Heart right ventricle (tissue), 16 donors: Measurements from ENCODE around the gene TBC1D9. TPM values are rescaled to one million over a fixed set of nuclear protein-coding genes. Genes with fewer than 3 reads are reported as not detected.

Experiments
- ATAC-seq, 8 donors: fragments of 200-7000 bp; cut with Tn5 transposase; one replicate each; pipeline ENCODE4 v1.9.1; 2020; ENCODE audit warnings: mild to moderate bottlenecking in 8 of 8, moderate library complexity in 8 of 8, moderate number of reproducible peaks in 1 of 8
- DNase-seq, 2 donors: peaks; one replicate each; pipeline ENCODE4 v3.0.0-alpha.2; 2020
- H3K27ac ChIP-seq, 10 donors: fragments of 200-600 bp; sonication (generic) in 2 of 10; one replicate each; pipeline versions ENCODE4 v1.5.0 to v1.8.0; 2020 to 2022; ENCODE audit warnings: mild to moderate bottlenecking in 3 of 10
- H3K27me3 ChIP-seq, 7 donors: fragments of 200-600 bp; one replicate each; pipeline ENCODE4 v1.8.0; 2021 to 2022; ENCODE audit warnings: mild to moderate bottlenecking in 2 of 7
- H3K36me3 ChIP-seq, 9 donors: fragments of 200-600 bp; sonication (generic) in 1 of 9; one replicate each; pipeline versions ENCODE4 v1.5.0 to v1.8.0; 2020 to 2022; ENCODE audit warnings: mild to moderate bottlenecking in 2 of 9
- H3K4me1 ChIP-seq, 9 donors: fragments of 200-600 bp; sonication (generic) in 1 of 9; one replicate each; pipeline versions ENCODE4 v1.5.0 to v1.8.0; 2020 to 2022; ENCODE audit warnings: mild to moderate bottlenecking in 4 of 9
- H3K4me3 ChIP-seq, 10 donors: fragments of 200-600 bp; sonication (generic) in 2 of 10; one replicate each; pipeline versions ENCODE4 v1.5.0 to v1.8.0; 2020 to 2022; ENCODE audit warnings: mild to moderate bottlenecking in 7 of 10, moderate library complexity in 2 of 10
- H3K9me3 ChIP-seq, 11 donors: fragments of 200-600 bp in 10 of 11; sonication (generic) in 2 of 11; one replicate each; pipeline versions ENCODE4 v1.5.0 to v1.8.0; 2013 to 2022; ENCODE audit warnings: mild to moderate bottlenecking in 2 of 11, control low read depth in 1 of 11, moderate library complexity in 1 of 11
- WGBS, 2 donors: extraction: QIAGEN DNeasy Blood & Tissue Kit; methylation state at CpG; one replicate each; pipeline ENCODE4 v1.1.7; 2013; ENCODE audit warnings: inconsistent platforms in 1 of 2; 5-methylcytosine and 5-hydroxymethylcytosine counted together
- intact Hi-C, 10 donors: fragments of 100-400 bp; cut with DNase I; formaldehyde crosslinking; loops; one replicate each; pipeline versions ENCODE4 v1.11.1 to v1.14.2; 2022
- polyA plus RNA-seq, 2 donors: library from polyadenylated mRNA; stranded (reverse); fragments of 200-250 nt; gene quantifications; one replicate each; pipeline ENCODE4 v1.2.3, GENCODE V29; 2013
- total RNA-seq, 10 donors: library from RNA; stranded (reverse); fragmentation: NEBNext Ultra II Directional in 3 of 10; extraction: Animal tissue kit (Norgen Biotek cat#: 25700) in 3 of 10; gene quantifications; one replicate each; pipeline versions ENCODE4 v1.2.1 to v1.2.4, GENCODE V29; 2021 to 2023
- TF ChIP-seq, protein P1 (sequence below), 9 donors: fragments of 200-600 bp; sonication (generic) in 2 of 9; IDR thresholded peaks; one replicate each; pipeline versions ENCODE4 v1.5.0 to v1.8.0; 2021 to 2022; ENCODE audit warnings: antibody characterized with exemption in 9 of 9, mild to moderate bottlenecking in 5 of 9, moderate library complexity in 1 of 9
- donor health status: Arrhythmogenic right ventricular cardiomyopathy.
- donor health status: ischemic (EF 13 %, LVEDD 7.1; RV severe dilation, severe dysfunction).
- donor health status: healthy with polysubstance abuse.
- donor health status: DM: no; HTN: yes; CAD: no.
- donor health status: DM: no; HTN: no; CAD: no.
- donor health status: ischemic (EF 25% LVEDD 6.9; RV normal size, moderate dysfunction).
- donor health status: ischemic (EF 25% LVEDD 5.7; RV mildly dilated, moderate dysfunction).
- donor health status: healthy.
- donor health status: DM: yes; HTN: yes; CAD: no.
- donor health status: Ischemic cardiomyopathy.
- donor health status: ischemic (EF 35%, LVEDD 5.7; RV mildly dilated, moderate dysfunction).
- donor health status: nonischemic (EF 11% LVEDD 7.7; RV severe dilation, severe dysfunction).
- donor health status: DM: yes; HTN: yes; CAD: no.
- donor health status: PGD.
- donor health status: ischemic (EF 29% LVEDD 5.4; RV normal size, mild dysfunction).
- donor health status: nonischemic (EF 23%, LVEDD 6.1; RV moderate dilation, normal function).

The TBC1D9 gene
- total and polyA plus RNA-seq, 12 donors, result 4.4 to 20.3 (median 14.4) TPM

DNA sequence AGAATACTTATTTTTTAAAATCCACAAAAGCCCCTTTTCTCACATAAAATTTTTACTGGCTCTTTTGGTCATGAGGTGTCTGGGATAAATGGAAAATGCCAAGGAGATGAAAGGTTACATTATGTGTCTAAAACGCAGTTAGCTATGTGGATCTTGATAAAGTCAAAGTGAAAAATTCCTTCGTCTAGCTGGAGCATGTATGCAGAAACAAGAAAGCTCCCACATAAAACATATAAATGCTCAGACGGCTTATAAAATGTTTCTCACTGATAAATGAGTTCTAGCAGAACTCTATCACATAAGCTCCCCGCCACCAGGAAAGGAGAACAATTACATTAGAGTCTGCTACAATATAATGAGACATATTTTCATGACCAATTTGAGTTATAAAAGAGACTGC lies 83.8 kb downstream of the TBC1D9 start:
- DNase-seq (no peak), ATAC-seq (no peak)
- Histone ChIP-seq H3K9me3 (no peaks in the 10 kb centered on the region), H3K36me3 (peaks cover 0 to 96% (median 33%) of the 10 kb centered on the region in 9 donors), H3K27me3 (no peaks in the 10 kb centered on the region), H3K4me3 (no peak overlapping the region), H3K4me1 (peaks cover 0 to 2% (median 0%) of the 10 kb centered on the region in 9 donors), H3K27ac (no peak overlapping the region)
- TF ChIP-seq, protein P1, sequence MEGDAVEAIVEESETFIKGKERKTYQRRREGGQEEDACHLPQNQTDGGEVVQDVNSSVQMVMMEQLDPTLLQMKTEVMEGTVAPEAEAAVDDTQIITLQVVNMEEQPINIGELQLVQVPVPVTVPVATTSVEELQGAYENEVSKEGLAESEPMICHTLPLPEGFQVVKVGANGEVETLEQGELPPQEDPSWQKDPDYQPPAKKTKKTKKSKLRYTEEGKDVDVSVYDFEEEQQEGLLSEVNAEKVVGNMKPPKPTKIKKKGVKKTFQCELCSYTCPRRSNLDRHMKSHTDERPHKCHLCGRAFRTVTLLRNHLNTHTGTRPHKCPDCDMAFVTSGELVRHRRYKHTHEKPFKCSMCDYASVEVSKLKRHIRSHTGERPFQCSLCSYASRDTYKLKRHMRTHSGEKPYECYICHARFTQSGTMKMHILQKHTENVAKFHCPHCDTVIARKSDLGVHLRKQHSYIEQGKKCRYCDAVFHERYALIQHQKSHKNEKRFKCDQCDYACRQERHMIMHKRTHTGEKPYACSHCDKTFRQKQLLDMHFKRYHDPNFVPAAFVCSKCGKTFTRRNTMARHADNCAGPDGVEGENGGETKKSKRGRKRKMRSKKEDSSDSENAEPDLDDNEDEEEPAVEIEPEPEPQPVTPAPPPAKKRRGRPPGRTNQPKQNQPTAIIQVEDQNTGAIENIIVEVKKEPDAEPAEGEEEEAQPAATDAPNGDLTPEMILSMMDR (IDR thresholded peaks at IDR 0.05), result no peak
- 73 to 84% methylated on average over 4 of the region's 4 CpGs for WGBS, 2 donors
- intact Hi-C loops, result no loop called here

DNA sequence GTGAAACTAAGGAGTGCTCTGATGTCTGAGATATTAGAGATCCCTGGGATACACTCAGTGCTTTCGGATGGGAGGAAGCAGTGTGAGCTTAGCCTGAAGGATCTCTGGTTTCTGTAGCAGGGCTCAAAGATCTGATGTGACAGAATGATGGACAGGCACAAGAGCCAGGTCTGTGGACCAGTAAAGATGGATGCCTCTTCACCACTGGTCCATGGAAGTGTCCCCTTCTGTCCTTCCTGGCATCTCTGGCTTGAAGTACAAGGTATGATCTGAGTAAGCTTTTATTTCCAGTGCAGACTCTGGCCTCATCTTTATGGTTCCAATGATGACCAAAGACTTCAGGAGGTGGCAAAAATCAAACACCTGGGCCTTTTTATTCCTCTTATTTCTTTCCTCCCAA lies 88.1 kb downstream of the TBC1D9 start:
- intact Hi-C loops, result no loop called here
- no peak overlapping the region for H3K4me3 ChIP-seq
- no peaks in the 10 kb centered on the region for H3K9me3 ChIP-seq
- ATAC-seq (no peak), DNase-seq (no peak)
- peaks cover 0 to 96% (median 30%) of the 10 kb centered on the region in 9 donors for H3K36me3 ChIP-seq
- H3K4me1 ChIP-seq, result peaks cover 0 to 8% (median 0%) of the 10 kb centered on the region in 9 donors
- H3K27me3 ChIP-seq, result no peaks in the 10 kb centered on the region
- TF ChIP-seq, protein P1 (IDR thresholded peaks at IDR 0.05), result no peak
- 85 to 100% methylated on average over 1 of the region's 1 CpG for WGBS, 2 donors
- H3K27ac ChIP-seq, result no peak overlapping the region

DNA sequence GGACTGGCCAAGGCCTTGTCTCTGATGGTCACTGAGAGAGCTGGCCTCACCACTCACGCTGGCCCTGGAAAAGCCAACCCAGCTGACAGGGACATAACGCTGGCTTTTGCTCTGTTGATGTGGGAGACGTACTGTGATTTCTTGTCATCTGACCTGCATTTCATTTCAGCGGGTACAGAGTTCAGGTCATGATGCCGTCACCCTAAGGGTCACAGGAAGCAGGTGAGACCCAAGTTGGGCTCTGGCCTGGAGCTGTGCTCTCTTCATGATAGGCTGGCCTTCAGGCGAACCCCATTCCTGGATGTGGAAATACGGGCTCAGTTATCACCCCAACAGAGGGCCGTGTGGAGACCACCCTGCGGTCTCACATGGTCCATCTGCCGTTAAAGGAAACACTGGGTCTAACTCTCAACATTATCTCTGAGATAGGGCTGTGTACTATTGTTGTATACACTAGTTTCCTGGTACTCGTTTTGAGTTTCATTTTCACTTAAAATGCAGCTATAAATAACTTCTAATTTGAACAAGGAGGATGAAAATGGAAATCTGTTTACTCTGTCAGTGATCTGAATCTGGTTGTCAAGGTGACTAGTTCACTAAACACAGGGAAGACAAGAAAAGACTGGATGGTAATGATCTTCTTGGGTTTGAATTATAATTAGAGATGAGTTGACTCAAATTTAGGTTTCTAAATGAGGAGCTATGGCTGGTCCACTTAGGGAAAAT lies 89.1 kb downstream of the TBC1D9 start:
- H3K9me3 ChIP-seq, result no peaks in the 10 kb centered on the region
- WGBS, 2 donors, result 68 to 80% methylated on average over 11 of the region's 11 CpGs
- H3K27ac ChIP-seq, result peak overlapping the region in 3 of 10 donors; percentile 16 to 23 (median 22)
- ATAC-seq, result peak in 3 of 8 donors; percentile 12 to 33 (median 28)
- intact Hi-C loops, result no loop called here
- no peaks in the 10 kb centered on the region for H3K27me3 ChIP-seq
- DNase-seq, result no peak
- peaks cover 0 to 96% (median 30%) of the 10 kb centered on the region in 9 donors for H3K36me3 ChIP-seq
- H3K4me3 ChIP-seq, result no peak overlapping the region
- TF ChIP-seq, protein P1 (IDR thresholded peaks at IDR 0.05), result no peak
- peaks cover 0 to 8% (median 0%) of the 10 kb centered on the region in 9 donors for H3K4me1 ChIP-seq

DNA sequence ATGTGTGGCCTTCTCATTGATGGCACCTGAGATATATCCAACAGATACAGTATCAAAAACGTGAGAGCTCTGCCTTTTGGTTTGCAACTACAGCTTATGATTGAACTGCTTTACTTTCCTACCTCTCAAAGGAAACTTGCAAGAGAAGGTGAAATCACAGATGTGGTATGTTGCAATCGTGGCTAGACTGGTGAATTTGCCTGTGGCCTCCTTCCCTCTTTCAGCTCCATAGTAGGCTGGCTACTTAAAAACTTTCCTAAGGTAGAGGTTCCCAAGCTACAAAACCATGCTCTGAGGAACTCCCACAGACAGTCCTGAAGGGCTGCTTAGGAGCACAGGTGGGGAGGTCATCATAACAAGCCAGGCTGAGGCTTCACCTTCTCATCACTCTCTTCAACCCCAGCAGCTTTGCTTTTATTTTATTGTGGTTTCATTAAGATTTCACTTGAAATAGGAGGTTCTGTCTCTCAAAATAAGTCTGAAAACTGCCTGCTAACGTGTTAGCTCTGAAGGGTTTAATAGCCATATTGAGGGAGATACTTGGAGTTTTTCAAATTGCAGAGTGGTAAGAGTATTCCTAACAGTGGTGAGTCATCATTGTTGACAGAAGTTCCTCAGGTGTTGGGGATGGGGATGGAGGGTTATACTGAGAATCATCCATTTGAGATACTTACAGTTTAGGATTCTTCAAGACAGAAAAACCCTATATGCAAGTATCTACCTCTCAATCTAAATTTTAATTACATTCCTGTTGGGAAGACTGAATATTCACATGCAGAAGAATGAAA lies 93.9 kb downstream of the TBC1D9 start:
- Histone ChIP-seq H3K27me3 (no peaks in the 10 kb centered on the region), H3K4me3 (no peak overlapping the region), H3K36me3 (peaks cover 0 to 100% (median 40%) of the 10 kb centered on the region in 9 donors), H3K4me1 (peaks cover 0 to 5% (median 0%) of the 10 kb centered on the region in 9 donors), H3K27ac (no peak overlapping the region), H3K9me3 (no peaks in the 10 kb centered on the region)
- intact Hi-C loops, result no loop called here
- 90 to 92% methylated on average over 3 of the region's 3 CpGs for WGBS, 2 donors
- TF ChIP-seq, protein P1 (IDR thresholded peaks at IDR 0.05), result no peak
- DNase-seq (no peak), ATAC-seq (no peak)
